ENCODE data around the gene HOXA3. TPM values are rescaled to one million over a fixed set of nuclear protein-coding genes. Genes with fewer than 3 reads are reported as not detected.

HOXA3 gene
- polyA plus RNA-seq, 5 donors, result 33.5 to 53.1 (median 39.9) TPM

DNA sequence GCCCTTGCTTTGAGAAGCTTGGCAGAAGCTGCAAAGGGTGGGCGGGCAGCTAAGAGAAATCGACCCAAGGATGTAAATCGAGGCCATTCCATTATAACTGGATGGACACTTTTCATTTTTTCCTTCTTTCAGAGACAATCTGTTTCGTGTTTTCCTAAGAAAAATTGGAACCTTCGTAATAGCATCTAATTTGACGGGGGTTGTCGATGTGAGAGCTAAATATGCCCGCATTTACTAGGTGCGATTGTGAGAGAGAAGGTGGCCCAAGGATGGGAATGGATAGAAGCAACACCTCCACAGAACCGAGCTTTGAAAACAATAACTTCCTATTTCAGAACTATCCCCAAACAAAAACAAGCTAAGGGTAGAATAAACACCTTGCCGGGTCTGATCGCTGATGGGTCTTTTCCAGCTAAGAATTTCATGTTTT lies 21.0 kb downstream of the HOXA3 start:
- DNase-seq, result no peak

GRCh38 chr7:27130540-27131389 lies 21.6 kb downstream of the HOXA3 start, which contains the start of gene HOXA4:
HOXA4 (minus strand) TSS chr7:27130757; CDS start chr7:27130733, 24 bp downstream.
- DNase-seq, result peak; percentile 91 to 93

- no peak for DNase-seq
Observed at GRCh38 chr7:27129729-27130539, 22.4 kb downstream of the HOXA3 start.

DNA sequence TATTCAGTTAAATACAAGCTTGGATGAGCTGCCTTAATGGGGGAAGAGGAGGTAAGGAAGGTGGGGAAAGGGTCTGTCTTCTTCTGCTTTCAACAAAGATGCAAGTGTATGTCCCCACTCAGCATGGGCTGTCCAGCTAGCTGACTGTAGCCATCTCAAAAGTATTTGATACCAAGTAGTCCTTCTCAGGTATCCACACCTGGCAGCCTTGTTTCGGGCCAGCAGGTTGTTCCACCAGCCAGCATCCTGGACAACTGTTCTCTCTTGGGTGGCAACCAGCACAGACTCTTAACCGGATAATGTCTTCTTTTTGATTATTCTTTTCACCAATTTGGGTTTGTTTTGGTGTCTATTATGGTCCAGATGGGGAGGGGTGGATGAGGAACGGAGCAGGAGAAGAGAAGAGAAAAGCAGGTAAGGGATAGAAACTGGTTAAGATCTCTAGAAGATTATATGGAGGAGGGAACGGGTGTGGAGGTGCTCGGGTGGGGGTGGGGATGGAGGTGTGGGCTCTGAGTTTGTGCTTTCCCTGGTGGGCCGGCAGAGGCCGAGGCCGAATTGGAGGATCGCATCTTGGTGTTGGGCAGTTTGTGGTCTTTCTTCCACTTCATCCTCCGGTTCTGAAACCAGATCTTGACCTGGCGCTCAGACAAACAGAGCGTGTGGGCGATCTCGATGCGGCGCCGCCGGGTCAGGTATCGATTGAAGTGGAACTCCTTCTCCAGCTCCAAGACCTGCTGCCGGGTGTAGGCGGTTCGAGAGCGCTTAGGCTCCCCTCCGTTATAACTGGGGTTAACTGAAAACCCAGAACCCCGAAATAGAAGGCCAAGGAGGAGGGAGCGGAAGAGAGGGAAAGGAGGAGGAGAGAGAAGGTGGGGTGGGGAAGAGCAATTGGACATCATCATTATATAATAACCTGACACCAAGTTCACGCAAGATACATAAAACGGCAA lies 23.3 kb downstream of the HOXA3 start:
- no peak for DNase-seq

GRCh38 chr7:27128034-27128433 lies 24.3 kb downstream of the HOXA3 start:
- peak; percentile 89 to 92 for DNase-seq

DNA sequence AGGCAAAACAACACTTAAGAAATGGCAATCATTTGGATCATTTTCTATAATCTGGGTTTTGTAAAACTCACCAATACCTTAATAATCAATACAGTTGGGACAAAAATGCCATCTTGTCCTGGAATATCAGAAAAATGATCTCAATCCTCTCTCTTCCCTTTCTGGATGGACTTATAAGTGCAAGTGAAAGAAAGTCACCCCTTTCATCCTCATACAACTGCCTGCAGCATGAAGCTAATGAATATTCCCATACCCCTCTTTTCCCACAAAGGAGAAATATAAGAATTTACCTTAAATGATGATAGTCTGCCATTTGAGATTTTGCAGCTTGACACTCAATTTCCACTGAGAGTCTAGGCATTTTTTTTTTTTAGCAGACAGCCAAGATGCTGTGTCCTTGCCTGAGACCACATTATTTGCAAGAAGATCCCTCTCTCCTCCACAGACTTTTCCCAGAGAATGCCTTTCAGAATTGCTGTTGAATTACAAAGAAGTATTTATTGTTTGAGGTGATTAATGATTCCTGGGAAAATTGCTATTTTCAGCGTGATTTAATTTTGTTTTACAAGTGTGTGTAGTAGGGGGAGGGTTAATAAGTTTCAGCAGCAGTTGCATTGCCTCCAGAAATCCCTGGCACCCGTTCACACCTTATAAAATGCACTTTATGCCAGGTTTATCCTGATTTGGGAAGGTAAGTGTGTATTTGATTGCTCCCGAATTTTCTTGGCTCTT lies 25.6 kb downstream of the HOXA3 start:
- no peak for DNase-seq

DNA sequence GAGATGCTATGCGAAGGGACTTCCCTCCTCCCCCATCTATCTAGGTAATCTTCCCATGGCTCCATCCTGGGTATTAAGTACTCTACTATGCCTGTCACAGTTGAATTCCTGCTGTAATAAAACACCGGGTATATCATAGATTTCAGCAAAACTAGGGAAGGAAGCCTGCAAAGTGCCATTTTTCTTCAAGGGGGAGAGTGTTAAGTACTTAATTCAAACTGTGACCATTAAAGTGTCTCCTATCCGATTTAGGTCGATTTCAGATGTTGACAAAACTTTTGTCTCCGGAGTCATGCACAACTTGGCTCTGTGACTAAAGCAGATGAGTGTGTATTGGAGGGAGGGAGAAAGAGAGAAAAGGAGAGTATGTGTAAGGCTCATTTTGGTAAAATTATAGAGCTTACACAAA lies 26.4 kb downstream of the HOXA3 start:
- DNase-seq, result no peak

DNA sequence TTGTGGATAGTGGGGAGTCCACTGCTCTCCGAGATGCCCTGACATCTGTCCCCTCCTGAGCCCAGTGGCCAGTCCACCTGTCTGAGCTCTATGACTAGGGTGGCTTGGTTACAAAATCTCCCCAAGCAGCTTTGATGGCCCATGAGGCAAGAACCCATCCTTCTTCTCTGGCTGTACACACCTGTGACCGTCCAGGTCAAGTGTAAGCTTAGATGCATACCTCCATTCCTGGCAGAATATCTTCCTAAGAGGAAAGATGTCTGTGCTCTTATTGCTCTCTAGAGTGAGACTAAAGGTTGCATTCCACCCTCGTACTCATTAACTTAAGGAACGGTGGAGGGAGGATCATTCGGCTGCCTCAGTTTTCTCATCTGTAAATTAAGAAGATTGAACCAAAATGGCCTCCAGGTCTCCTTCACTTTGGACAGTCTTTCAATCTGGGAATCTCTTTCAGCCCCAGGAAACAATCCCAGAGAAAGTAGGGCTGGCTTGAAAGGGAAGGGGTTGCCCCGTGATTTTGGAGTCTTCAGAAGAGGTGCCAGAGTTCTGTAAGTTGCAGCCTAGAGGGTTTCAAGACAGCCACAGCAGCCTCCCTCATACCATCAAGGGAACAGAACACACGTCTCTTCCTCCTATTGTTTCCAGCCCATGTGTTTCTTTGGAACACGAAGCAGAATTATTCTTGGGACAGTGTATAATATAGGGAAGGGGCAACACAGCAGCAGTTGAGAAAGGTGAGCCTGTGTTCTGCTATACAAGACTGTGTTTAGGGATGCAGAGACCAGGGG lies 27.3 kb downstream of the HOXA3 start:
- DNase-seq, result no peak

DNA sequence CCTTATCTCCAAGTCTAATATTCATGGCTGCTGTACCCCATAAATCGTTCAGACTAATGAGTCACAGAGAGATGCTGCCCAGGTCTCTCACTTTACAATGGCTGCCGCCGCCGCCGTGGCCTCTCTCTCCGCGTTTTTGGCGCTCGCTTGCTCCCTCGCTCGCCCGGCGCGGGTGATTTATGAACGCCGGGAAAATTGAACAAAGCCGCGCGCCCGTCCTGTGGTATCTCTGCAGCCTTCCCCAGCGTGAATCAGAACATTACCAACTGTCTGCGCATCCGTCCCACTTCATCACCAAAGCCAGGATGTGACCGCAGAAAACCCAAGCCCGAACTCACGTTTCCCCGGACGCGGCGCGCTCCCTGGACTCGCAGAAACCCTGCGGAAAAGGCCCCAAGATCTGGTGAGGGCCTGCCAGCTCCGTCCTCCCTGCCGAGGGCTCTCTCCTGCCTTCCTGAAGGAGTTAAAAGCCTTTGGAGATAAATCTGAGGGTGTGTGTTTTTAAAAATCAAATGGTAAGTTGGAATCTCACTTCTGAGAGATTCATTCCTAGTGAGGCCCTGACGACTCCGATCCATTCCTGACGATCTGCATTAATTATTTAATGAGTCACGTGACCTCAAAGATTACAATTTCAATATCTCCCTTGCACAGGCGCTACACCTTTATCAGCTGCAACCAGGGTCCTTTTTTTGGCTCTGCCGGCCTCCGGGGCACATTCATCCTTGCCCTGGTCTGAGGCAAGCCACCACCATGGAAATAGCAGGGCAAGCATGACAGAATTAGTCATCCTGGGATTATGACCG lies 28.1 kb downstream of the HOXA3 start:
- DNase-seq, result no peak

GRCh38 chr7:27123477-27124053 lies 28.8 kb downstream of the HOXA3 start:
- DNase-seq, result no peak

DNA sequence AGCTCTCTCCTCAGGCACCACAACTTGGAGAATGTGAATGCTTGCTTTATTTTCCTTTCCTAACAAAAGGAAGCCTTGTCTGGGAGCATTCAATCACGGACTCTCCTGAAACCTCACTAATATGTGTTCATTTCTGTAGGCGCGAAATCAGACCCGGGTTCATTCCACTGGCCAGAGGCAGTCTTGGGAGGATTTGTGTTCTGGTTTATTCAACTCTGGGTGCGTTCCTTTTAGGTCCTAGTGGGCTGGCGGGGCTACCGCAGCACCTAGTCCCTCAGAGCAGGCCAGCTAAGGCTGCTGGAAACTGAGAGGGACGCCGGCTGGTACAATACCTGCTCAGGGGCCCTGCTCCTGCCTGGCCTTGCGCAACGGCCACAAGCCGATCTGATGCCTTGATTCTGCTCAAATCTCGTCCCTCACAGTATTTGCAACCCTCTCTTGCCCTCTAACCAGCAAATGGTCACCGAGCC lies 29.3 kb downstream of the HOXA3 start:
- DNase-seq, result no peak

- DNase-seq, result no peak
Observed at GRCh38 chr7:27122077-27122910, 30.1 kb downstream of the HOXA3 start.

- no peak for DNase-seq
Observed at GRCh38 chr7:27121684-27122076, 30.7 kb downstream of the HOXA3 start.

DNA sequence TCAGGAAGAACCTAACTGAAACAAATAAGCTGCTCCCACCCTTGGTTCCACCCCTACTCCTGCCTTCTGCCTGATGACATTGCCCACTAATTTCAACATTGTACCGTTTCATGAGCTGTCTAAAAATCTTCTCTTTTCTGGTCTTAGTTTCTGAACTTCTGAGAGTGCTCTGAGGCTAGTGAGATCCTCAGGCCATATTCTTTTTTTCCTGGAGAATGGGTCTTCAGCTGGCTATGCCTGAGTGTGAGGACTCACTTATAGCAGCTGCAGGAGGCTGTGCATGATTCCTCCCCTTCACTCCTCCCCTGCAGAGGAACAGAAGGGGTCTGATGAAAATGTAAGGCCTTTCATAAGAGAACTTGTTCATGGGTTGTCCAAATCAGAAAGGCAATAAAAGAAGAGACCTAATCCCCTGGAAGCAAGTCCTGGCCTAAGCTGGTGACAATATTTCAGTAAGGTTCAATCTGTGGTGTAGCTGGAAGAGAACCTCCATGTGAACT lies 32.9 kb downstream of the HOXA3 start:
- no peak for DNase-seq

DNA sequence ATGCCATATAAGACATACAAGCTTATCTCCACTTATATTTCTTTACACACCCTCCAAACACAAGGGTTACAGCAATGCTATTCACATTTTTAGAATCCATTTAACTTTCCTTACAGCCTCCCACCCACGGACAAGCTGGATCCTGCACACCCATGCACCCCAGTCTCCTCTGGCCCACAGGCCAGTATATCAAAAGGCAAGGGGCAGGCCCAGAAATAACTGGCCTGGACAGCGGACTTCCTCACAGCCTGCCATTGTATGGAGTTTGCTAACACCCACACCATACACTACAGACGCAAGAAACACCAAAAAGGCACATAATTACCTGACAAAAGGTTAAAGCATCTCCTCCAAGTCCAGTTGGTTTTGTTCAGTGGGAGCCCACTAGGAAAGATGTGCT lies 33.8 kb downstream of the HOXA3 start:
- DNase-seq, result no peak

GRCh38 chr7:27117887-27118491 lies 34.4 kb downstream of the HOXA3 start:
- peak in 1 of 2 donors; percentile 51 for DNase-seq
